Loucy (cell line): ENCODE data around the gene SPECC1.

Source experiments
- H2AFZ ChIP-seq: fragments of 200-600 bp; sonication (generic); 2 replicates; pipeline ENCODE4 v1.6.0; 2016; ENCODE audit warnings: antibody characterized with exemption, mild to moderate bottlenecking, low read length, moderate library complexity
- H3F3A ChIP-seq: fragments of 200-600 bp; 2 replicates; pipeline ENCODE4 v1.6.0; 2016; ENCODE audit warnings: antibody characterized with exemption, low read depth, mild to moderate bottlenecking
- H3K27me3 ChIP-seq: fragments of 200-600 bp; sonication (generic); 2 replicates; pipeline ENCODE4 v1.6.1; 2014; ENCODE audit warnings: low read length, mild to moderate bottlenecking; ENCODE audit not compliant: insufficient read depth, poor library complexity, severe bottlenecking
- H3K36me3 ChIP-seq: fragments of 200-600 bp; sonication (generic); 2 replicates; pipeline ENCODE4 v1.6.1; 2016; ENCODE audit warnings: low read length; ENCODE audit not compliant: insufficient read depth
- H3K4me1 ChIP-seq: fragments of 200-600 bp; sonication (generic); 2 replicates; pipeline ENCODE4 v1.5.1; 2014; ENCODE audit warnings: low read length, mild to moderate bottlenecking; ENCODE audit not compliant: insufficient read depth, poor library complexity, severe bottlenecking
- H3K4me2 ChIP-seq: fragments of 200-600 bp; sonication (generic); 2 replicates; pipeline ENCODE4 v1.6.0; 2014; ENCODE audit warnings: antibody characterized with exemption, low read length, low read depth, mild to moderate bottlenecking; ENCODE audit not compliant: poor library complexity, severe bottlenecking
- H3K4me3 ChIP-seq: fragments of 200-600 bp; sonication (generic); 2 replicates; pipeline ENCODE4 v1.5.1; 2014; ENCODE audit warnings: low read length, mild to moderate bottlenecking, mixed read lengths; ENCODE audit not compliant: poor library complexity, severe bottlenecking
- H3K79me2 ChIP-seq: fragments of 200-600 bp; sonication (generic); 2 replicates; pipeline ENCODE4 v1.6.1; 2014; ENCODE audit warnings: low read length; ENCODE audit not compliant: insufficient read depth
- H3K9ac ChIP-seq: fragments of 200-600 bp; sonication (generic); 2 replicates; pipeline ENCODE4 v1.6.0; 2014; ENCODE audit warnings: mild to moderate bottlenecking, low read depth, low read length, moderate library complexity; ENCODE audit not compliant: poor library complexity, severe bottlenecking
- H3K9me2 ChIP-seq: fragments of 200-600 bp; sonication (generic); replicated peaks from 2 replicates; pipeline ENCODE4 v1.6.1; 2016; ENCODE audit warnings: low read depth, low read length, mixed read lengths
- H3K9me3 ChIP-seq: fragments of 200-600 bp; sonication (generic); 2 replicates; pipeline ENCODE4 v1.6.1; 2014; ENCODE audit warnings: mild to moderate bottlenecking, antibody characterized with exemption, low read length, low read depth; ENCODE audit not compliant: insufficient read depth
- H4K20me1 ChIP-seq: fragments of 200-600 bp; sonication (generic); 2 replicates; pipeline ENCODE4 v1.6.0; 2014; ENCODE audit warnings: antibody characterized with exemption, low read length, mild to moderate bottlenecking; ENCODE audit not compliant: insufficient read depth, poor library complexity, severe bottlenecking
- CTCF ChIP-seq: fragments of 200-600 bp; sonication (generic); conservative IDR thresholded peaks from 2 replicates; pipeline ENCODE4 v1.5.1; 2014; ENCODE audit warnings: mild to moderate bottlenecking, antibody characterized with exemption, low read length
- EZH2phosphoT487 ChIP-seq: fragments of 200-600 bp; IDR thresholded peaks from 2 replicates; pipeline ENCODE4 v1.6.1; 2018; ENCODE audit warnings: antibody characterized with exemption, mild to moderate bottlenecking, moderate library complexity, borderline replicate concordance

The SPECC1 gene

GRCh38 chr17:20155258-20156195 is 146.4 kb downstream of the SPECC1 start:
- Histone ChIP-seq H3K27me3 (no peaks in the 10 kb centered on the region), H2AFZ (no peak overlapping the region), H3K9me2 (no peaks in the 10 kb centered on the region), H3K4me1 (no peaks in the 10 kb centered on the region), H4K20me1 (no peaks in the 10 kb centered on the region), H3K9me3 (no peaks in the 10 kb centered on the region), H3K4me2 (no peak overlapping the region), H3K4me3 (no peak overlapping the region), H3F3A (no peaks in the 10 kb centered on the region), H3K9ac (no peak overlapping the region), H3K36me3 (no peaks in the 10 kb centered on the region), H3K79me2 (no peaks in the 10 kb centered on the region)
- no peak for TF ChIP-seq CTCF
- no peak for TF ChIP-seq EZH2phosphoT487

- Histone ChIP-seq H3F3A (no peaks in the 10 kb centered on the region), H3K4me2 (no peak overlapping the region), H4K20me1 (no peaks in the 10 kb centered on the region), H3K4me1 (no peaks in the 10 kb centered on the region), H3K79me2 (no peaks in the 10 kb centered on the region), H3K4me3 (no peak overlapping the region), H2AFZ (no peak overlapping the region), H3K9me3 (no peaks in the 10 kb centered on the region), H3K36me3 (no peaks in the 10 kb centered on the region), H3K9ac (no peak overlapping the region), H3K27me3 (no peaks in the 10 kb centered on the region), H3K9me2 (no peaks in the 10 kb centered on the region)
- TF ChIP-seq EZH2phosphoT487 = no peak
- TF ChIP-seq CTCF = no peak
Measured at GRCh38 chr17:20156196-20157000, 147.2 kb downstream of the SPECC1 start.

- Histone ChIP-seq H3K4me1 (no peaks in the 10 kb centered on the region), H3F3A (no peaks in the 10 kb centered on the region), H3K4me2 (no peak overlapping the region), H3K9me3 (no peaks in the 10 kb centered on the region), H3K4me3 (no peak overlapping the region), H3K79me2 (no peaks in the 10 kb centered on the region), H3K36me3 (no peaks in the 10 kb centered on the region), H3K9ac (no peak overlapping the region), H4K20me1 (no peaks in the 10 kb centered on the region), H2AFZ (no peak overlapping the region), H3K9me2 (no peaks in the 10 kb centered on the region), H3K27me3 (no peaks in the 10 kb centered on the region)
- TF ChIP-seq CTCF (no peak), EZH2phosphoT487 (no peak)
Measured at GRCh38 chr17:20157001-20157310, 147.8 kb downstream of the SPECC1 start.
